ENCODE measurements around the gene GALK2.
"Not testable (repeated sequence)": the region's sequence is repeated elsewhere in the genome, so short reads cannot be mapped to it uniquely, and the experiment has no call there.

GALK2 gene

DNA sequence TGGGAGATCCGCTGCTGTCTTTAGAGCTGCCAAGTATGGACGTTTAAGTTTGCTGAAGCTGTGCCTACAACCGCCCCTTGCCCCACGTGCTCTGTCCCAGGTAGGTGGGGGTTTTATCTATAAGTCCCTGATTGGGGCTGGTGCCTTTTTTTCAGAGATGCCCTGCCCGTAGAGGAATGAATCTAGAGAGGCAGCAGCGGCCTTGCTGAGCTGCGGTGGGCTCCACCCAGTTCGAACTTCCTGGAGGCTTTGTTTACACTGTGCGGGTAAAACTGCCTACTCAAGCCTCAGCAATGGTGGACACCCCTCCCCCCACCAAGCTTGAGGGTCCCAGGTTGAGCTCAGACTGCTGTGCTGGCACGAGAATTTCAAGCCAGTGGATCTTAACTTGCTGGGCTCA, 169.6 kb downstream of the GALK2 start:
- no peak for DNase-seq (ENCODE audit: low spot score)
- TF ChIP-seq, protein P1, sequence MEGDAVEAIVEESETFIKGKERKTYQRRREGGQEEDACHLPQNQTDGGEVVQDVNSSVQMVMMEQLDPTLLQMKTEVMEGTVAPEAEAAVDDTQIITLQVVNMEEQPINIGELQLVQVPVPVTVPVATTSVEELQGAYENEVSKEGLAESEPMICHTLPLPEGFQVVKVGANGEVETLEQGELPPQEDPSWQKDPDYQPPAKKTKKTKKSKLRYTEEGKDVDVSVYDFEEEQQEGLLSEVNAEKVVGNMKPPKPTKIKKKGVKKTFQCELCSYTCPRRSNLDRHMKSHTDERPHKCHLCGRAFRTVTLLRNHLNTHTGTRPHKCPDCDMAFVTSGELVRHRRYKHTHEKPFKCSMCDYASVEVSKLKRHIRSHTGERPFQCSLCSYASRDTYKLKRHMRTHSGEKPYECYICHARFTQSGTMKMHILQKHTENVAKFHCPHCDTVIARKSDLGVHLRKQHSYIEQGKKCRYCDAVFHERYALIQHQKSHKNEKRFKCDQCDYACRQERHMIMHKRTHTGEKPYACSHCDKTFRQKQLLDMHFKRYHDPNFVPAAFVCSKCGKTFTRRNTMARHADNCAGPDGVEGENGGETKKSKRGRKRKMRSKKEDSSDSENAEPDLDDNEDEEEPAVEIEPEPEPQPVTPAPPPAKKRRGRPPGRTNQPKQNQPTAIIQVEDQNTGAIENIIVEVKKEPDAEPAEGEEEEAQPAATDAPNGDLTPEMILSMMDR (IDR thresholded peaks at IDR 0.05; ENCODE audit: extremely low read depth, insufficient read depth, missing control alignments): no peak
- in situ Hi-C loops (cut with MboI; ENCODE audit: low pct_unique_long_range_greater_than_20kb, low sequenced_read_pairs, unreplicated experiment): no loop called here

DNA sequence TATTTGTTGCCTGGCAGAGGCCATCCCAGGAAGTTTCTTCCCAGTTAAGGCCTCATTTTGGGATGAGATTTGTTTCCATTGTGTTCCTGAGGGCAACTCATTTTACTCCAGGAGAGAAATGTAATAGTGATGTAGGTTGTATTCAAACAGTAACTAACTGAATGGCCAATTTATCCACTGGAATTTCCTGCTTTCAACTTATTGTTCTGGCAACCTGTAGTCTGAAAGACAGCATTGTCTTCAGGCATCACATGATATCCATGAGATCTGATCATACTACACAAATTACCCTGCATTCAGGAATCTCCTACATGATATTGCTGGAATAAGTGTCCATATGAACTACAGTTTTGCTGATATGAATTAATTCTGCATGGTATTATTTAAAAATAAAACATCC, 173.5 kb downstream of the GALK2 start:
- TF ChIP-seq, protein P1 (IDR thresholded peaks at IDR 0.05; ENCODE audit: extremely low read depth, insufficient read depth, missing control alignments): no peak
- in situ Hi-C loops (cut with MboI; ENCODE audit: low pct_unique_long_range_greater_than_20kb, low sequenced_read_pairs, unreplicated experiment): no loop called here
- DNase-seq (ENCODE audit: low spot score): no peak

DNA sequence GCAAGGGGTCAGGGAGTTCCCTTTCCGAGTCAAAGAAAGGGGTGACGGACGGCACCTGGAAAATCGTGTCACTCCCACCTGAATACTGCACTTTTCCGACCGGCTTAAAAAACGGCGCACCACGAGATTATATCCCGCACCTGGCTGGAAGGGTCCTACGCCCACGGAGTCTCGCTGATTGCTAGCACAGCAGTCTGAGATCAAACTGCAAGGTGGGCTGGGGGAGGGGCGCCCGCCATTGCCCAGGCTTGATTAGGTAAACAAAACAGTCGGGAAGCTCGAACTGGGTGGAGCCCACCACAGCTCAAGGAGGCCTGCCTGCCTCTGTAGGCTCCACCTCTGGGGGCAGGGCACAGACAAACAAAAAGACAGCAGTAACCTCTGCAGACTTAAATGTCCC, 184.4 kb downstream of the GALK2 start:
- in situ Hi-C loops (cut with MboI; ENCODE audit: low pct_unique_long_range_greater_than_20kb, low sequenced_read_pairs, unreplicated experiment); DNase-seq (ENCODE audit: low spot score): not testable (repeated sequence)

DNA sequence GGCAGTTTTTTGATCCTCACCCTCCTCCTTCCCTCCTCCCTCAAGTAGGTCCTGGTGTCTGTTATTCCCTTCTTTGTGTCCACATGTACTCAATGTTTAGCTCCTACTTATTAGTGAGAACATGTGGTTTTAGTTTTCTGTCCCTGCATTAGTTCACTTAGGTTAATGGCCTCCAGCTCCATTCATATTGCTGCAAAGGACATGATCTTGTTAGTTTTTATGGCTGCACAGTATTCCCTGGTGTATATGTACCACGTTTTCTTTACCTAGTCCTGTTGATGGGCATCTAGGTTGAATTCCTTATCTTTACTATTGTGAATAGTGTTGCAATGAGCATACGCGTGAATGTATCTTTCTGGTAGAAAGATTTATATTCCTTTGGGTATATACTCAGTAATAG, 191.3 kb downstream of the GALK2 start:
- no peak for DNase-seq (ENCODE audit: low spot score)
- in situ Hi-C loops (cut with MboI; ENCODE audit: low pct_unique_long_range_greater_than_20kb, low sequenced_read_pairs, unreplicated experiment): no loop called here
- TF ChIP-seq, protein P1 (IDR thresholded peaks at IDR 0.05; ENCODE audit: extremely low read depth, insufficient read depth, missing control alignments): no peak

DNA sequence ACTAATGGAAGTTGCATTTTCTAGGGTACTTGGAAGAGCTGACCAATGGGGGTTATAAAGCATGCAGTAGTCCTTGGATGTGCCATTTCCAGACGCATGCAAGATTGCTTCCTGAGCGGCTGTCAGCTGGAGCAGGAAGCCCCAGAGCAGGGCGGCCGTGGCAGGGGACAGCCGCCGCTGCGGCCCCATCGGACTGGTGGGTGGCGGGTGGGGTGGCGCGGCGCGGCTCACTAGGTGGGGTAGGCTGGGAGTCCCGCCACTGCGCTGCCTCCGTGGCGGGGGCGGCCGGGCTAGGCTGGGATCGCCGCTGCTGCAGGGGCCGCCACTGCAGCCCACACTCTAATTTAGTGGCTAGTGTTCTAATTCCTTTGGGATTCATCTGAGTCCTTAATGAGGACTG, 196.4 kb downstream of the GALK2 start:
- no peak for DNase-seq (ENCODE audit: low spot score)
- in situ Hi-C loops (cut with MboI; ENCODE audit: low pct_unique_long_range_greater_than_20kb, low sequenced_read_pairs, unreplicated experiment): no loop called here
- TF ChIP-seq, protein P1 (IDR thresholded peaks at IDR 0.05; ENCODE audit: extremely low read depth, insufficient read depth, missing control alignments): no peak

DNA sequence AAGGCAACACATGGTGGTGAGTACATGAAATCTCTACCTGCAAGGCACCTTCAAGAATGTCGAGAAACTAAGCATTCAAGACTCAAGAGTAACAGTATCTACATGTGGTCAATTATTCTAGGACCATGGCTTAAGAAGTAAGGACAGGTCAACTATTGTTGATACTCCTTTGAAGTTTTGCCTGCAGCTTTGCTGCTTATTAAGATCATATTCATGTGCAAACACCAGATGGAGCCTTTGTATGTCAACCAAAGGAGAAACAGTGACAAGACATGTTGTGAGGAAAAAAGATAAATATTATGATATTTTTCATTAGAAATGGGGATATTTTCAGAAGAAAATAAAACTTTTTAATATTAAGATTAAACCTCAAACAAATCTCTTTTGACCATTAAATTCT, 200.7 kb downstream of the GALK2 start:
- in situ Hi-C loops (cut with MboI; ENCODE audit: low pct_unique_long_range_greater_than_20kb, low sequenced_read_pairs, unreplicated experiment): no loop called here
- DNase-seq (ENCODE audit: low spot score): no peak
- TF ChIP-seq, protein P1 (IDR thresholded peaks at IDR 0.05; ENCODE audit: extremely low read depth, insufficient read depth, missing control alignments): peak; percentile 16

DNA sequence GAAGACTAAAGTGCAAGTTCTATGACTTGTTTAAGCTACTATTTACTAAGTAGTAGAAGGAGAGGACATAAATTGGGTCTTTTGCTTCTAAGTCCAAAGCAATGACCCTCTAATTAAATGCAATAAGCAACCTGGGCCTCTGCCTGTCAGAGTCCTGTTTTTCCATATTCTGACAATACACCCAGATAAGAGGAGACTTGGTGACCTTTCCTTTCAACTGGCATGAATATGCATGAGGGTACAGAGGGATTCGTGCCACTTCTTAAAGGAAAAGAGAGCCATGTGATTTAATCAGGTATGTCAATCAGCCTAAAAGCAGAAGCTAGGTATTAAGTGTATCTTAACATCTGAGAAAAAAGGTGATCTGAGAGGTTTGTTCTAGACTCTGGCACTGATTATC, 202.3 kb downstream of the GALK2 start:
- TF ChIP-seq, protein P1 (IDR thresholded peaks at IDR 0.05; ENCODE audit: extremely low read depth, insufficient read depth, missing control alignments): no peak
- in situ Hi-C loops (cut with MboI; ENCODE audit: low pct_unique_long_range_greater_than_20kb, low sequenced_read_pairs, unreplicated experiment): no loop called here
- DNase-seq (ENCODE audit: low spot score): no peak
